GM12891 (cell line): ENCODE measurements around the gene NRP2.

Experiments used
- POLR2A ChIP-seq: IDR thresholded peaks from 2 replicates; pipeline ENCODE4 v1.6.1; 2011; ENCODE audit warnings: low read depth, low read length, control low read depth
- POLR2AphosphoS5 ChIP-seq: IDR thresholded peaks from 2 replicates; pipeline ENCODE4 v1.6.1; 2011; ENCODE audit warnings: low read depth, low read length, control low read depth

DNA sequence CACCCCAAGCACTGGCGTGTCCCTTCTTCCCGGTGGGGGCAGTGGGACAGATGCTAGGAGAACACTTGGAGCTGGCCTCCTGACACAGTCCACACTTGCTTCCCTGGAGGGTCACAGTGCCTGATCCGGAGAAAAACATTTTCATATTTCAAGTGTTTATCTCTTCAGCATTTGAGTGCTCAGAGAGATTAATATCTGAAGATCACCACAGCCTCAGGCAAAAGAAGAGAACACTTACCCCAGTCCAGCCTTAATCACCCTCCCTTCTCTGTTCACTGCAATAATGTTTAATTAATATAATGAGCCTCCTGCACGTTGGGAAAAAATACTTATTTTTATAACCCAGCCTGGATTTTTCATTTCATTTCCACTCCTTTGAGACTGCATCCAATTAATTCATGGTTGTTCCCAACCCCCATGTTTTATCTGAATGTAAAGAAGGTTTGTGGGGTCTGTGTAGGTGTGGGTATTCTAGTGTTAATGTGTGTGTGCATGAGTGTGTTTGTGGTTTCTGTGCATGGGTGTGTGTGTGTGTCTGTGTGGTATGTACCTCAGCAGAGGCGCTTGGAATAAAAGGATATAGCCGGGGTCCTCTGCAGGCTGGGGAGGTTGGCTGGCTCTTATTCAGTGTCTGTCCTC is 72.1 kb downstream of the NRP2 start:
- no peak for TF ChIP-seq POLR2A
- TF ChIP-seq POLR2AphosphoS5, result no peak
